CD4-positive, alpha-beta memory T cell (primary cell): ENCODE results near the gene MICA. TPM values are rescaled to one million over a fixed set of nuclear protein-coding genes. Genes with fewer than 3 reads are reported as not detected.

ENCODE experiments used
- CTCF ChIA-PET: fragments of 350-600 bp; sonication (Branson Sonifier 250); formaldehyde crosslinking; loops from one replicate; lab custom pipeline; 2021; ENCODE audit warnings: inconsistent platforms; ENCODE audit not compliant: partially characterized antibody; lab: Charles Lee
- POLR2A ChIA-PET: fragments of 350-600 bp; sonication (Branson Sonifier 250); formaldehyde crosslinking; loops from one replicate; lab custom pipeline; 2021; ENCODE audit not compliant: partially characterized antibody; lab: Charles Lee
- DNase-seq, 5 donors: peaks; one replicate each; pipeline versions ENCODE4 v3.0.0 to v3.0.0-alpha.2; 2020 to 2022; ENCODE audit warnings: mixed read lengths in 1 of 5
- H3K27ac ChIP-seq: one replicate; pipeline ENCODE4 v1.7.0; 2013; ENCODE audit warnings: low read depth, low read length
- H3K27me3 ChIP-seq: 2 replicates; pipeline ENCODE4 v1.7.0; 2013; ENCODE audit warnings: mild to moderate bottlenecking, low read length, moderate library complexity; ENCODE audit not compliant: insufficient read depth
- H3K36me3 ChIP-seq: 2 replicates; pipeline ENCODE4 v1.7.0; 2013; ENCODE audit warnings: mild to moderate bottlenecking, low read length, moderate library complexity; ENCODE audit not compliant: insufficient read depth
- H3K4me1 ChIP-seq: 2 replicates; pipeline ENCODE4 v1.7.0; 2013; ENCODE audit warnings: mild to moderate bottlenecking, low read length, moderate library complexity; ENCODE audit not compliant: insufficient read depth
- H3K4me3 ChIP-seq, 2 donors: one replicate each; pipeline ENCODE4 v1.7.0; 2013; ENCODE audit warnings: low read length in 2 of 2, mild to moderate bottlenecking in 1 of 2
- H3K9me3 ChIP-seq, 2 donors: one replicate each; pipeline ENCODE4 v1.7.0; 2013; ENCODE audit warnings: low read length in 2 of 2, control low read depth in 1 of 2; ENCODE audit not compliant: control insufficient read depth in 1 of 2
- H3K27ac Mint-ChIP-seq, 7 donors: one replicate each; pipeline ENCODE4 v1.8.0; 2020 to 2021; ENCODE audit warnings: mixed read lengths in 7 of 7, mild to moderate bottlenecking in 6 of 7, inconsistent platforms in 3 of 7, moderate library complexity in 3 of 7
- H3K27me3 Mint-ChIP-seq, 2 donors: one replicate each; pipeline ENCODE4 v1.8.0; 2020 to 2021; ENCODE audit warnings: mixed read lengths in 2 of 2
- H3K36me3 Mint-ChIP-seq, 2 donors: one replicate each; pipeline ENCODE4 v1.8.0; 2020 to 2021; ENCODE audit warnings: mixed read lengths in 2 of 2, inconsistent platforms in 1 of 2, mild to moderate bottlenecking in 1 of 2
- H3K4me1 Mint-ChIP-seq, 4 donors: one replicate each; pipeline ENCODE4 v1.8.0; 2020 to 2021; ENCODE audit warnings: mixed read lengths in 4 of 4, mild to moderate bottlenecking in 1 of 4
- H3K4me3 Mint-ChIP-seq, 8 donors: one replicate each; pipeline ENCODE4 v1.8.0; 2020 to 2021; ENCODE audit warnings: mixed read lengths in 8 of 8, mild to moderate bottlenecking in 7 of 8, moderate library complexity in 6 of 8, inconsistent platforms in 3 of 8
- H3K9me3 Mint-ChIP-seq, 8 donors: one replicate each; pipeline ENCODE4 v1.8.0; 2020 to 2021; ENCODE audit warnings: mixed read lengths in 8 of 8, mild to moderate bottlenecking in 5 of 8, inconsistent platforms in 3 of 8, moderate library complexity in 1 of 8
- intact Hi-C: fragments of 100-400 bp; cut with micrococcal nuclease; formaldehyde crosslinking; loops from one replicate; pipeline ENCODE4 v1.15.1; 2023
- polyA plus RNA-seq, 2 donors: library from polyadenylated mRNA; unstranded; fragments of 300-500 nt; fragmentation: Illumina TruSeq; gene quantifications; one replicate each; pipeline ENCODE4 v1.2.3, GENCODE V29; 2021
- total RNA-seq, 2 experiments: library from RNA; stranded (reverse); gene quantifications; one replicate each; pipeline ENCODE4 v1.2.3, GENCODE V29; 2021

Gene MICA
- total and polyA plus RNA-seq, 4 experiments from 2014 or later: 3.5 to 21.2 (median 11.9) TPM

DNA sequence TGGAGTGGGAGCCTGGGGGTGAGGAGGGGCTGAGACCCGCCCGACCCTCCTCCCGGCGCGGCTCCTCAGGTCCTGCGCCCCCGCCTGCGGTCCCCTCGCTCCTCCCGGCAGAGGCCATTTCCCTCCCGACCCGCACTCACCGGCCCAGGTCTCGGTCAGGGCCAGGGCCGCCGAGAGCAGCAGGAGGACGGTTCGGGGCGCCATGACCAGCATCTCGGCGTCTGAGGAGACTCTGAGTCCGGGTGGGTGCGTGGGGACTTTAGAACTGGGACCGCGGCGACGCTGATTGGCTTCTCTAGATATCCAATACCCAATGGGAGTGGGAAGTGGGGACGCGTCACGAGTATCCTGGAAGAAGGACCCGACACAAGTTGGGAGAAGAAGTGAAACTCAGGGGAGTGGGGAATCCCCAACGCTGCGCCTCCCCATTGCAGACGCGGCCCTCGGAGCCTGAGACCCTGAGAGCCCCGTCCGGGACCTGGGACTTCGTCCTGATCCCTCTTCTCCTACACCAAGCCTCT, 46.4 kb upstream of the MICA start, which contains the start of gene HLA-B:
TSS of gene HLA-B (minus strand) at position 234 of the 521 bp plus-strand sequence. CDS start at position 213, 21 bp downstream.
- H3K27me3 ChIP-seq: no peaks in the 10 kb centered on the region
- CTCF ChIA-PET: interaction anchor here (1.0 kb wide), 2 partner anchors 10 to 154 kb away, joined by 4 to 7 read pairs; no protein-coding TSS in a partner anchor
- peaks cover 27% of the 10 kb centered on the region for H3K36me3 ChIP-seq
- H3K4me3 ChIP-seq: peak within 1 kb of the TSS; percentile 68 to 86
- Mint-ChIP-seq H3K4me1 (peaks cover 44 to 82% (median 55%) of the 10 kb centered on the region in 4 donors), H3K27me3 (peaks cover 1% of the 10 kb centered on the region in 2 donors), H3K9me3 (peaks cover 0 to 12% (median 0%) of the 10 kb centered on the region in 8 donors), H3K36me3 (peaks cover 37 to 50% of the 10 kb centered on the region in 2 donors), H3K27ac (peak within 1 kb of the TSS; percentile 100), H3K4me3 (peak within 1 kb of the TSS; percentile 97 to 99 (median 99))
- POLR2A ChIA-PET: interaction anchor here (0.7 to 21.6 kb wide), 13 partner anchors 9 to 209 kb away, joined by 3 to 517 read pairs (median 4); partner anchors contain the start of gene HLA-C
- peak; percentile 82 to 93 (median 85) for DNase-seq
- H3K9me3 ChIP-seq: no peaks in the 10 kb centered on the region
- H3K27ac ChIP-seq: peak within 1 kb of the TSS; percentile 99
- intact Hi-C loops: loop anchor here (1.0 to 2.0 kb wide), 5 partner anchors 10 to 198 kb away; partner anchors contain the start of genes HLA-C and TCF19
- H3K4me1 ChIP-seq: peaks cover 59% of the 10 kb centered on the region

DNA sequence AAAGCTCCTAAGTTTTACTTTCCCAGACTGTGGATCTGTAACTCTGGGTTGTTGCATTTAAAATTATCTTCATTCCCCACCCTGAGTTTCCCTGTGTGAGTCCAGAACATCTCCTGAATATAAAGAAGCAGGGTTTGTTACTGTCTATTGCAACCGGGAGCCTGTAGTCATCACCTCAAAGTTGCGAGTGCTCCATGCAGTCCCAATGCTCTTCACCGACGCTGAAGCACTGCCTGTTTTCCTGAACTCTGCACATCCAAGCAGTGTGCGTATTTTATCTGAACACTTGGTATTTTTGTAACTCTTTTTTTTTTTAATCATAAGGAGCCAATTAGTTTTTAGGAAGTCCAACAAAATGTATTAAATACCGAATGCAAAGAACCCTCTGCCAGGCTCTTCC, 45.5 kb upstream of the MICA start:
- Histone ChIP-seq H3K4me3 (peak overlapping the region; percentile 34 to 68), H3K36me3 (peaks cover 27% of the 10 kb centered on the region), H3K27me3 (no peaks in the 10 kb centered on the region), H3K4me1 (peaks cover 50% of the 10 kb centered on the region), H3K9me3 (no peaks in the 10 kb centered on the region), H3K27ac (peak overlapping the region; percentile 99)
- intact Hi-C loops: loop anchor here (1.0 to 2.0 kb wide), 5 partner anchors 9 to 199 kb away; partner anchors contain the start of genes HLA-C and TCF19
- H3K36me3 Mint-ChIP-seq: peaks cover 34 to 42% of the 10 kb centered on the region in 2 donors
- DNase-seq: no peak
- H3K9me3 Mint-ChIP-seq: peaks cover 0 to 12% (median 0%) of the 10 kb centered on the region in 8 donors
- peaks cover 1% of the 10 kb centered on the region in 2 donors for H3K27me3 Mint-ChIP-seq
- ChIA-PET POLR2A (interaction anchor here (0.8 to 21.6 kb wide), 12 partner anchors 9 to 210 kb away, joined by 3 to 517 read pairs (median 4); no protein-coding TSS in a partner anchor), CTCF (interaction anchor here (1.0 to 3.5 kb wide), 3 partner anchors 9 to 161 kb away, joined by 4 to 14 read pairs (median 7); no protein-coding TSS in a partner anchor)
- H3K4me1 Mint-ChIP-seq: peaks cover 36 to 73% (median 46%) of the 10 kb centered on the region in 4 donors
- peak overlapping the region; percentile 97 to 99 (median 99) for H3K4me3 Mint-ChIP-seq
- peak overlapping the region; percentile 100 for H3K27ac Mint-ChIP-seq

DNA sequence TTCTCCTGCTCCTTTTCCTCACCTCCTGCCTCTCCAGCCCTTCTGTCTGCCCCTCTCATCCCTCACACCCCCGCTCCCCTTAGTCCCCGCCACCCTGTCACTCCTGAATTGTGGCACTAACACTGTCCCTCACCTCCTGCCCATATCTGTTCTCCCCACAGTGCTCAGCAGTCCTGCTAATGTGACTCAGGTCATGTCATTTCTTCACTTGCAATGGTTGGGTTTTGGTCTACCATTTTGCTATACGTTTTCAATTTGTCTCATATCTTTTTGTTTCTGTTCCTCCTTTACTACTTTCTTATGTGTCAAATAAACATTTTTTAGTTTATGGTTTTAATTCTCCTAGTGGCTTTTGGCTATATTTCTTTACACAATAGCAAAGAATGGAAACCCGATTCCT, 45.1 kb upstream of the MICA start:
- Mint-ChIP-seq H3K9me3 (peaks cover 0 to 12% (median 0%) of the 10 kb centered on the region in 8 donors), H3K4me3 (peak overlapping the region; percentile 97 to 99 (median 99)), H3K27me3 (peaks cover 1% of the 10 kb centered on the region in 2 donors), H3K27ac (peak overlapping the region; percentile 100), H3K36me3 (peaks cover 30 to 38% of the 10 kb centered on the region in 2 donors), H3K4me1 (peaks cover 31 to 69% (median 42%) of the 10 kb centered on the region in 4 donors)
- ChIA-PET POLR2A (interaction anchor here (0.9 to 21.6 kb wide), 11 partner anchors 8 to 219 kb away, joined by 3 to 517 read pairs (median 3); partner anchors contain the start of gene PSORS1C2), CTCF (interaction anchor here (1.0 to 3.5 kb wide), 2 partner anchors 8 to 162 kb away, joined by 5 to 14 read pairs; no protein-coding TSS in a partner anchor)
- H3K4me3 ChIP-seq: peak overlapping the region; percentile 36 to 68
- no peak for DNase-seq
- H3K36me3 ChIP-seq: peaks cover 27% of the 10 kb centered on the region
- peaks cover 46% of the 10 kb centered on the region for H3K4me1 ChIP-seq
- intact Hi-C loops: no loop called here
- no peaks in the 10 kb centered on the region for H3K9me3 ChIP-seq
- H3K27ac ChIP-seq: peak overlapping the region; percentile 99
- no peaks in the 10 kb centered on the region for H3K27me3 ChIP-seq

DNA sequence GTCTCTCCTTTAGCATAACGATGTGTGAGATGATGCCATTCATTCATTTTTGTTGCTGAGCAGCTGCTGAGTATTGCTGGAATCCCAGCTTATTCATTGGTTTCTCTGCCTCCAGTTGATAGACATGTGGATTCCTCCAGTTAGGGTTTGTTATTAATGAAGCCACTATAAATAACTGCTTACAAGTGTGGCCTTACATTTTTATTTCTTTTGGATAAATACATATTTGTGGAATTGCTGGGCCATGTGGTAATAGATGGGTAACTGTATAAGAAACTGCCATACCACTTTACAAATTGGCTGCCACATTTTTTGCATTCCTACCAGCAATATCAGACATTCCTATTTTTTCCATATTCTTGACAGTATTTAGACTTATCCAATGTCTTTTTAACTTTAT, 43.8 kb upstream of the MICA start:
- peaks cover 17 to 26% of the 10 kb centered on the region in 2 donors for H3K36me3 Mint-ChIP-seq
- H3K27me3 ChIP-seq: no peaks in the 10 kb centered on the region
- peak overlapping the region in 6 of 8 donors; percentile 6 to 99 (median 38) for H3K4me3 Mint-ChIP-seq
- intact Hi-C loops: no loop called here
- ChIA-PET CTCF (interaction anchor here (3.5 kb wide), 1 partner anchor 163 kb away, joined by 14 read pairs; no protein-coding TSS in a partner anchor), POLR2A (interaction anchor here (1.4 to 21.6 kb wide), 3 partner anchors 51 to 159 kb away, joined by 4 to 517 read pairs (median 13); no protein-coding TSS in a partner anchor)
- H3K36me3 ChIP-seq: peaks cover 15% of the 10 kb centered on the region
- H3K9me3 ChIP-seq: no peaks in the 10 kb centered on the region
- H3K4me1 ChIP-seq: peaks cover 33% of the 10 kb centered on the region
- H3K9me3 Mint-ChIP-seq: peaks cover 0 to 12% (median 0%) of the 10 kb centered on the region in 8 donors
- no peak overlapping the region for H3K27ac ChIP-seq
- no peak overlapping the region for H3K4me3 ChIP-seq
- H3K27ac Mint-ChIP-seq: peak overlapping the region in 4 of 7 donors; percentile 78 to 100 (median 100)
- DNase-seq: no peak
- H3K27me3 Mint-ChIP-seq: peaks cover 1% of the 10 kb centered on the region in 2 donors
- peaks cover 26 to 63% (median 33%) of the 10 kb centered on the region in 4 donors for H3K4me1 Mint-ChIP-seq

DNA sequence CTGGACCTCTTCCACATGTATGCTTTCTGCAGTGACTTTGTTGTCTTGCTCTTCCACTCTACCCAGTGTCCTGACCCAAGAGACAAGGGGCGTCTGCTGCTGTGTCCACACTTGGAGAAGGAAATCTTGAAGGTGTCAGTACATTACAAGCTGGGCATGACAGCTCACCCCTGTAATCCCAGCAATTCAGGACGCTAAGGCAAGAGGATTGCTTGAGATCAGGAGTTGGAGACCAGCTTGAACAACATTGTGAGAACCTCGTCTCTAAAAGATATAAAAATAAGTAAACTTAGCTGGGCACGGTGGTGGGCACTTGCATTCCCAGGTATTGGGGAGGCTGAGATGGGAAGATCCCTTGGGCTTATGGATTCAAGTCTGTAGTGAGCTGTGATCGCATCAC, 40.6 kb upstream of the MICA start:
- intact Hi-C loops: no loop called here
- Mint-ChIP-seq H3K4me3 (no peak overlapping the region), H3K4me1 (peaks cover 26 to 47% (median 35%) of the 10 kb centered on the region in 4 donors), H3K9me3 (no peaks in the 10 kb centered on the region), H3K36me3 (no peaks in the 10 kb centered on the region), H3K27ac (peak overlapping the region in 1 of 7 donors; percentile 23), H3K27me3 (peaks cover 1 to 6% of the 10 kb centered on the region in 2 donors)
- H3K4me1 ChIP-seq: peaks cover 34% of the 10 kb centered on the region
- no peaks in the 10 kb centered on the region for H3K36me3 ChIP-seq
- POLR2A ChIA-PET: interaction anchor here (1.0 to 21.6 kb wide), 3 partner anchors 9 to 163 kb away, joined by 3 to 517 read pairs (median 72); no protein-coding TSS in a partner anchor
- H3K4me3 ChIP-seq: no peak overlapping the region
- peaks cover 7% of the 10 kb centered on the region for H3K27me3 ChIP-seq
- no peak overlapping the region for H3K27ac ChIP-seq
- CTCF ChIA-PET: interaction anchor here (1.1 kb wide), 1 partner anchor 166 kb away, joined by 3 read pairs; no protein-coding TSS in a partner anchor
- no peak for DNase-seq
- no peaks in the 10 kb centered on the region for H3K9me3 ChIP-seq

DNA sequence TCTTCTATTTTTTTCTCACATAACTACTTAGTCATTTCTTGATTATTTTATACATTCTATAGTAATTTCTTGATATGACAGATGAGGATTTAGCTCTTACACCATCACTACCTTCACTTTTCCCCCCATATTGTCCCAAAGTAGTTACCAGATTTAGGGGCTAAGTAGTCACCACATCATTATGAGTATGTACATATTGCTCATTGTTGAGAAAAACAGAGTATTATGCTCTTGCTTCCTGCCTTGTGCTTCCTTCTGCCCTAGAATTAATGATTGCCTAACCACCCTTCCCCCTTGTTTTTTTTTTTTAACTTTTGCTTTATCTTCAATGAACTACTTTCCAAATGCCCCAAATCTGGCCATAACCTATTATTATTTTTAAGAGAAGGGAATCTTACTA, 39.6 kb upstream of the MICA start:
- Mint-ChIP-seq H3K27me3 (peaks cover 4 to 10% of the 10 kb centered on the region in 2 donors), H3K9me3 (no peaks in the 10 kb centered on the region), H3K4me1 (peaks cover 18 to 37% (median 25%) of the 10 kb centered on the region in 4 donors), H3K4me3 (peak overlapping the region in 1 of 8 donors; percentile 11), H3K36me3 (no peaks in the 10 kb centered on the region), H3K27ac (peak overlapping the region in 4 of 7 donors; percentile 19 to 44 (median 34))
- no peaks in the 10 kb centered on the region for H3K9me3 ChIP-seq
- peaks cover 24% of the 10 kb centered on the region for H3K4me1 ChIP-seq
- H3K27ac ChIP-seq: no peak overlapping the region
- peaks cover 13% of the 10 kb centered on the region for H3K27me3 ChIP-seq
- ChIA-PET POLR2A (interaction anchor here (7.9 to 21.6 kb wide), 2 partner anchors 10 to 164 kb away, joined by 72 to 517 read pairs; no protein-coding TSS in a partner anchor), CTCF (interaction anchor here (6.5 kb wide), 1 partner anchor 168 kb away, joined by 184 read pairs; no protein-coding TSS in a partner anchor)
- no peaks in the 10 kb centered on the region for H3K36me3 ChIP-seq
- DNase-seq: no peak
- H3K4me3 ChIP-seq: no peak overlapping the region
- intact Hi-C loops: no loop called here
